ENCODE results near the gene CLEC1A. TPM values are rescaled to one million over a fixed set of nuclear protein-coding genes. Genes with fewer than 3 reads are reported as not detected.

The CLEC1A gene, protein sequence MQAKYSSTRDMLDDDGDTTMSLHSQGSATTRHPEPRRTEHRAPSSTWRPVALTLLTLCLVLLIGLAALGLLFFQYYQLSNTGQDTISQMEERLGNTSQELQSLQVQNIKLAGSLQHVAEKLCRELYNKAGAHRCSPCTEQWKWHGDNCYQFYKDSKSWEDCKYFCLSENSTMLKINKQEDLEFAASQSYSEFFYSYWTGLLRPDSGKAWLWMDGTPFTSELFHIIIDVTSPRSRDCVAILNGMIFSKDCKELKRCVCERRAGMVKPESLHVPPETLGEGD
- total RNA-seq (2022; extraction: Qiagen RNA extraction; ENCODE audit: low read depth) = not detected in 5 replicates

DNA sequence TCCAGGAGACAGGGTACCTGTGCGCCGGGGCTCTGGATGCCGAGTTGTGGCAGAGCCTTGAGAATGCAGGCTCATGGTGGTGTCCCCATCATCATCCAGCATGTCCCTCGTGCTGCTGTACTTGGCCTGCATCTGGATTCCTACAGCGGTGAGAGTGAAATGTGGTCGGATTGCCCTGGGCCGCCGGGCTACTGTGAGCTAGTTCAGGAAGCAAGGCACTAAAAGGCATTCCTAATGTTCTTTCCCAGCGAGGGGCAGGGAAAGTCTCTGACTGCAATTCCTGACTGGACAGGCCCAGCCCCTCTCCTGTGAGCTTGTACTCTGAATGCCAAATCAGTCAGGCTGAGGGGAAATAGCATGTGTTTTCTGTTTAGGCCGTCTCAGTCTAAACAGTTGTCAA, at the start of gene CLEC1A:
Gene CLEC1A, minus strand, starts transcription at position 195 of the 400 bp plus-strand sequence. Its CDS starts 63 bp downstream, at position 132.

DNA sequence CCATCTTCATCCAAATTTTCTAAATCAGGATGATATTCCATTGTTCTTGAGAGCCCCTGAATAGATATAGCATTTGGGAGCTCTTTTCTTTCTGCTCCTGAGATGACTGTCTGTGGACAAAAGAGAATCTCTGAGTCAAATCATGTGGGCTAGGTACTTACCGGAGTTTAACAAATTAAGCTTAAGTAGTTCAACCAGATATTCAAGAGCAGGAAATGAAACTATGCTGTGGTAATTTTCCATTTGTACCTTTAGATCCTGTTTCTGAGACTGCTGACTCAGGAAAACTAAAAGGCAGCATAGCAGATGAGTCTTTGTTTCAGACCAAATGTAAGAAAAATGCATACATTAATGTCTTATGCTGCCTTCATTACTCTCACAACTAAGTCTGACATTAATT, 31.3 kb upstream of the CLEC1A start, which contains the start of gene CLEC7A:
Gene CLEC7A, minus strand, starts transcription at position 158 of the 400 bp plus-strand sequence. Its CDS starts 117 bp downstream, at position 41.

DNA sequence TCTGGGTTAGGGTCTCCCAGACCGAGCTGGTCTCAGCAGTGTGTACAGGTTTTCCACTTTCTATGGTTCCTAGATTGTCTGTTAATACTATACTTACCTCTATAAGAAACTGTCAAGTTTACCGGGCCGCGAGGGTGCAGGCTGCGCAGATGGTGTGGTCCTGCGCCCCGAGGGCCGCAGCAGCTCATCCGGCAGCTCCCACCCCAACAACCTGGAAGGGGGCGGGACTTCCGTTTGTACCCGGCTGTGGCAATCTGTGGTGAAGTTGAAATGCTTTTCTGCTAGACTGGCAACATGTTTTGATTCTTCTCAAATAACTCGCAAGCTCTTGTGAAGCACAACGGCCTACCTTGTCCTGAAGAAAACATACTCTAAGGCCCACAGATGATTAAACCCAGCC, 68.3 kb downstream of the CLEC1A start, which contains the start of gene CLEC9A:
Gene CLEC9A, plus strand, starts transcription at position 237 of the 400 bp plus-strand sequence. CDS start 22,006 bp downstream, outside the sequence.

Other genes starting within 250 kb of the CLEC1A start
- gene CLEC2B, start 229.6 kb downstream of the CLEC1A start, total RNA-seq (2022; extraction: Qiagen RNA extraction; ENCODE audit: low read depth) = 1.4 to 3.0 TPM (median 1.9 TPM) in 5 replicates
- gene KLRF2, start 217.5 kb downstream of the CLEC1A start, total RNA-seq (2022; extraction: Qiagen RNA extraction; ENCODE audit: low read depth) = not detected in 5 replicates
- not detected in 5 replicates for gene CLEC2A, start 166.6 kb downstream of the CLEC1A start, total RNA-seq (2022; extraction: Qiagen RNA extraction; ENCODE audit: low read depth)
- not detected in 5 replicates for gene CLEC12A, start 127.6 kb downstream of the CLEC1A start, total RNA-seq (2022; extraction: Qiagen RNA extraction; ENCODE audit: low read depth)
- gene CLEC1B, start 99.9 kb downstream of the CLEC1A start, total RNA-seq (2022; extraction: Qiagen RNA extraction; ENCODE audit: low read depth) = not detected in 5 replicates
- gene CLEC12B, start 88.4 kb downstream of the CLEC1A start, total RNA-seq (2022; extraction: Qiagen RNA extraction; ENCODE audit: low read depth) = not detected in 5 replicates
- gene CLEC9A, start 68.3 kb downstream of the CLEC1A start, total RNA-seq (2022; extraction: Qiagen RNA extraction; ENCODE audit: low read depth) = not detected in 5 replicates
- gene CLEC7A, start 31.2 kb upstream of the CLEC1A start, total RNA-seq (2022; extraction: Qiagen RNA extraction; ENCODE audit: low read depth) = not detected in 5 replicates
- 0.75 to 2.6 TPM (median 1.3 TPM) in 5 replicates for gene OLR1, start 73.1 kb upstream of the CLEC1A start, total RNA-seq (2022; extraction: Qiagen RNA extraction; ENCODE audit: low read depth)
- gene TMEM52B, start 80.0 kb upstream of the CLEC1A start, total RNA-seq (2022; extraction: Qiagen RNA extraction; ENCODE audit: low read depth) = 0.05 to 0.47 TPM (median 0.23 TPM) in 4 of 5 replicates, not detected in the other
- 33.3 to 46.8 TPM (median 43.1 TPM) in 5 replicates for gene GABARAPL1, start 113.9 kb upstream of the CLEC1A start, total RNA-seq (2022; extraction: Qiagen RNA extraction; ENCODE audit: low read depth)
- not detected in 5 replicates for gene KLRD1, start 208.9 kb upstream of the CLEC1A start, total RNA-seq (2022; extraction: Qiagen RNA extraction; ENCODE audit: low read depth)